ENCODE measurements around the gene CHTOP. TPM values are rescaled to one million over a fixed set of nuclear protein-coding genes. Genes with fewer than 3 reads are reported as not detected.

CHTOP gene
- total RNA-seq, 1 experiment from 2014 or later = 85.1 TPM

DNA sequence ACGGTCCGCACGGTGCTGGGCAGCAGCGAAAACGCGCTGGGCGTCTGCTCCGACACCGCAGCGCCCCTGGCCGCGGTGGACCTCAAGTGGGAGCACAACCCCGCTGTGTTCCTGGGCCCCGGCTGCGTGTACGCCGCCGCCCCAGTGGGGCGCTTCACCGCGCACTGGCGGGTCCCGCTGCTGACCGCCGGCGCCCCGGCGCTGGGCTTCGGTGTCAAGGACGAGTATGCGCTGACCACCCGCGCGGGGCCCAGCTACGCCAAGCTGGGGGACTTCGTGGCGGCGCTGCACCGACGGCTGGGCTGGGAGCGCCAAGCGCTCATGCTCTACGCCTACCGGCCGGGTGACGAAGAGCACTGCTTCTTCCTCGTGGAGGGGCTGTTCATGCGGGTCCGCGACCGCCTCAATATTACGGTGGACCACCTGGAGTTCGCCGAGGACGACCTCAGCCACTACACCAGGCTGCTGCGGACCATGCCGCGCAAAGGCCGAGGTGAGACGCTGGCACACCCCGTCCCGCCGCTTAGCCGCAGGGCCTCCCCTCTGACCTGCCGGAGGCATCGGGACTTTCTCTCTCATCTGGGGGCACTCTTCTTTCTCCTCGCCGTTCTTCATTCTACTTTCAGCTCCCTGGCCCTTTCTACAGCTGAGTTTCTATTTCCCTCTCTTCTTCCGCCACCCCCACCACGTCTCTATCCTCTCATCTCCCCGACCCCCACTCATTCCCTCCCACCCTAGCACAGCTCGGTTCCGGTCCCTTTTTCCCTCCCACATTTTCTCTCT lies 45.7 kb downstream of the CHTOP start:
- ChIA-PET POLR2A (interaction anchor here (0.6 kb wide), 1 partner anchor 149 kb away, joined by 3 read pairs; no protein-coding TSS in a partner anchor), CTCF (interaction anchor here (0.6 to 1.0 kb wide), 2 partner anchors 48 to 315 kb away, joined by 3 to 5 read pairs; partner anchors contain the start of gene INTS3)
- intact Hi-C loops (cut with micrococcal nuclease; ENCODE audit: unreplicated experiment) = loop anchor here (2.0 to 5.0 kb wide), 2 partner anchors 243 to 307 kb away; partner anchors contain the start of genes GATAD2B and RAB13
- no peaks in the 10 kb centered on the region for H3K9me3 ChIP-seq
- H3K4me1 ChIP-seq = peaks cover 16% of the 10 kb centered on the region
- H3K4me3 ChIP-seq (ENCODE audit: low read depth, low read length) = peak overlapping the region; percentile 73
- Mint-ChIP-seq H3K27ac (ENCODE audit: unreplicated experiment) (no peak overlapping the region), H3K9me3 (ENCODE audit: unreplicated experiment) (no peaks in the 10 kb centered on the region), H3K4me1 (ENCODE audit: low read depth, unreplicated experiment) (peaks cover 35% of the 10 kb centered on the region), H3K4me3 (ENCODE audit: unreplicated experiment) (peak overlapping the region; percentile 97), H3K36me3 (ENCODE audit: insufficient read depth, unreplicated experiment) (peaks cover 19% of the 10 kb centered on the region), H3K27me3 (ENCODE audit: insufficient read depth, unreplicated experiment) (peaks cover 9% of the 10 kb centered on the region)
- TF ChIP-seq, protein P1, sequence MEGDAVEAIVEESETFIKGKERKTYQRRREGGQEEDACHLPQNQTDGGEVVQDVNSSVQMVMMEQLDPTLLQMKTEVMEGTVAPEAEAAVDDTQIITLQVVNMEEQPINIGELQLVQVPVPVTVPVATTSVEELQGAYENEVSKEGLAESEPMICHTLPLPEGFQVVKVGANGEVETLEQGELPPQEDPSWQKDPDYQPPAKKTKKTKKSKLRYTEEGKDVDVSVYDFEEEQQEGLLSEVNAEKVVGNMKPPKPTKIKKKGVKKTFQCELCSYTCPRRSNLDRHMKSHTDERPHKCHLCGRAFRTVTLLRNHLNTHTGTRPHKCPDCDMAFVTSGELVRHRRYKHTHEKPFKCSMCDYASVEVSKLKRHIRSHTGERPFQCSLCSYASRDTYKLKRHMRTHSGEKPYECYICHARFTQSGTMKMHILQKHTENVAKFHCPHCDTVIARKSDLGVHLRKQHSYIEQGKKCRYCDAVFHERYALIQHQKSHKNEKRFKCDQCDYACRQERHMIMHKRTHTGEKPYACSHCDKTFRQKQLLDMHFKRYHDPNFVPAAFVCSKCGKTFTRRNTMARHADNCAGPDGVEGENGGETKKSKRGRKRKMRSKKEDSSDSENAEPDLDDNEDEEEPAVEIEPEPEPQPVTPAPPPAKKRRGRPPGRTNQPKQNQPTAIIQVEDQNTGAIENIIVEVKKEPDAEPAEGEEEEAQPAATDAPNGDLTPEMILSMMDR (IDR thresholded peaks at IDR 0.05; ENCODE audit: insufficient read depth in 1 of 2, low read depth in 1 of 2, low read length in 1 of 2, severe bottlenecking in 1 of 2, unreplicated experiment in 1 of 2) = no peak
- H3K27me3 ChIP-seq (replicated peaks; ENCODE audit: control insufficient read depth, insufficient read depth, low read length) = no peaks in the 10 kb centered on the region
- no peaks in the 10 kb centered on the region for H3K36me3 ChIP-seq (ENCODE audit: control insufficient read depth, insufficient read depth, low read length)
- BruUV-seq (replicated peaks) = no TSS peak
- peak in 1 of 2 experiments; percentile 43 for DNase-seq

DNA sequence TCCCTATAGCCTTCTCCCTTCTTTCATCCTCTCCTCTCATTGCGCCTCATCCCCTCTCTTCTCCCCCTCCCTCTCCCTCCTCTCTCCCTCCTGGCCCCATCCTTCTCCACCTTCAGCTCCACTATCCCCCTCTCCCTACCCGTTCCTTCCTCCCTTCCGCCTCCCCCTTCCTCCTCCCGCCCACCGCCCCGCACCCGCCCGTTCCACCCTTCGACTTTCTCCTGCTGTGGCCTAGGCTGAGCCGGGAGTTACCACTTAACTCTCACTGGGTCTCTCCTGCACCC lies 46.2 kb downstream of the CHTOP start:
- CTCF ChIA-PET = no interaction called here

DNA sequence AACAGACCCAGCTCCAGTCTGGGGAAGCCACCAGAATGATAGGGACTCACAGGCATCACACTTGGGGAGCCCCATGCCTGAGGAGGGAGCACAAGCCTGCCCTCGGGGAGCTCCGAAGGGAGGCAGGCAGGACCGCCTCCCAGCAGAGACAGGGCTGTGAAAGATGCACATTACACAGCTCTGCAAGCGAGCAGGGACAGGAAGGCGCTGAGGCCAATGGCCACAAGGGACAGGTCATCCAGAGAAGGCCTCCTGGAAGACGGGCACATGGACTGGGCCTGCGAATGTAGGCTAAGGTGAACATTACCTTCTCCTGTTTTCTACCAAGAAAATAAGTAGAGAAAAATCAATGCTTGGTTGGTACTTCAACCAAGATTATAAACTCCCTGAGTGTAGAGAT lies 48.9 kb downstream of the CHTOP start:
- TF ChIP-seq, protein P1 (IDR thresholded peaks at IDR 0.05; ENCODE audit: insufficient read depth in 1 of 2, low read depth in 1 of 2, low read length in 1 of 2, severe bottlenecking in 1 of 2, unreplicated experiment in 1 of 2) = no peak
- Mint-ChIP-seq H3K36me3 (ENCODE audit: insufficient read depth, unreplicated experiment) (peaks cover 15% of the 10 kb centered on the region), H3K4me3 (ENCODE audit: unreplicated experiment) (no peak overlapping the region), H3K27ac (ENCODE audit: unreplicated experiment) (no peak overlapping the region), H3K9me3 (ENCODE audit: unreplicated experiment) (no peaks in the 10 kb centered on the region), H3K4me1 (ENCODE audit: low read depth, unreplicated experiment) (peaks cover 30% of the 10 kb centered on the region), H3K27me3 (ENCODE audit: insufficient read depth, unreplicated experiment) (peaks cover 9% of the 10 kb centered on the region)
- CTCF ChIA-PET = interaction anchor here (0.5 kb wide), 1 partner anchor 125 kb away, joined by 5 read pairs; no protein-coding TSS in a partner anchor
- DNase-seq = no peak
- Histone ChIP-seq H3K4me3 (ENCODE audit: low read depth, low read length) (no peak overlapping the region), H3K27me3 (replicated peaks; ENCODE audit: control insufficient read depth, insufficient read depth, low read length) (no peaks in the 10 kb centered on the region), H3K4me1 (peaks cover 12% of the 10 kb centered on the region), H3K9me3 (no peaks in the 10 kb centered on the region), H3K36me3 (ENCODE audit: control insufficient read depth, insufficient read depth, low read length) (no peaks in the 10 kb centered on the region)
- BruUV-seq (replicated peaks) = no TSS peak
- intact Hi-C loops (cut with micrococcal nuclease; ENCODE audit: unreplicated experiment) = no loop called here
- POLR2A ChIA-PET = no interaction called here

More for the DNA sequence above, 46.2 kb downstream of the CHTOP start:
- POLR2A ChIA-PET = no interaction called here
- peaks cover 16% of the 10 kb centered on the region for H3K4me1 ChIP-seq
- H3K4me1 Mint-ChIP-seq (ENCODE audit: low read depth, unreplicated experiment) = peaks cover 35% of the 10 kb centered on the region
- no peaks in the 10 kb centered on the region for H3K27me3 ChIP-seq (replicated peaks; ENCODE audit: control insufficient read depth, insufficient read depth, low read length)
- H3K27ac Mint-ChIP-seq (ENCODE audit: unreplicated experiment) = no peak overlapping the region
- no peaks in the 10 kb centered on the region for H3K9me3 Mint-ChIP-seq (ENCODE audit: unreplicated experiment)
- no peaks in the 10 kb centered on the region for H3K9me3 ChIP-seq
- no peak overlapping the region for H3K4me3 ChIP-seq (ENCODE audit: low read depth, low read length)
- peaks cover 19% of the 10 kb centered on the region for H3K36me3 Mint-ChIP-seq (ENCODE audit: insufficient read depth, unreplicated experiment)
- H3K4me3 Mint-ChIP-seq (ENCODE audit: unreplicated experiment) = peak overlapping the region; percentile 97
- no TSS peak for BruUV-seq (replicated peaks)
- intact Hi-C loops (cut with micrococcal nuclease; ENCODE audit: unreplicated experiment) = no loop called here
- H3K27me3 Mint-ChIP-seq (ENCODE audit: insufficient read depth, unreplicated experiment) = peaks cover 9% of the 10 kb centered on the region
- TF ChIP-seq, protein P1 (IDR thresholded peaks at IDR 0.05; ENCODE audit: insufficient read depth in 1 of 2, low read depth in 1 of 2, low read length in 1 of 2, severe bottlenecking in 1 of 2, unreplicated experiment in 1 of 2) = no peak
- no peaks in the 10 kb centered on the region for H3K36me3 ChIP-seq (ENCODE audit: control insufficient read depth, insufficient read depth, low read length)
- no peak for DNase-seq

Measured in Caco-2 (cell line).